HG02938 (cell line): ENCODE results near the gene SEC62.
A peak's percentile ranks its signal among the peaks of the same experiment; 100 is the strongest.
"Not testable (repeated sequence)": the region's sequence is repeated elsewhere in the genome, so short reads cannot be mapped to it uniquely, and the experiment has no call there.

Experiments used
- ATAC-seq: cut with Tn5 transposase; IDR thresholded peaks from one replicate; pipeline ENCODE4 v1.9.1; 2021; ENCODE audit warnings: mild to moderate bottlenecking, moderate library complexity; ENCODE audit not compliant: unreplicated experiment

SEC62 gene

GRCh38 chr3:170012683-170013400, 46.2 kb downstream of the SEC62 start:
- no peak for ATAC-seq

DNA sequence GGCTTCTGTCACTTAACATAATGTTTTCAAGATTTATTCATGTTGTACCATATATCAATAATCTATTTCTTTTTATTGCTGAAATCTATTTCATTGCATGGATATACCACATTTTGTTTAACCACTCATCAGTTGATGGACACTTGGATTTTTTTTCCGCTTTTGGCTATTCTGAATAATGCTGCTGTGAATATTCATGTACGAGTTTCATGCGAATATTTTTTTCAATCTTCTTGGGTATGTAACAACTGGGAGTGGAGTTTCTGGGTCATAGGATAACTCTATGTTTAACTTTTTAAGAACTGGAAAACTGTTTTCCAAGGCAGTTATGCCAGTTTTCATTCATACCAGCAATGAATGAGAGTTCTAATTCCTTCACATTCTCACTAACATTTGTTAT, 49.5 kb downstream of the SEC62 start:
- ATAC-seq, result no peak

GRCh38 chr3:170019306-170019705, 52.7 kb downstream of the SEC62 start:
- ATAC-seq, result not testable (repeated sequence)

GRCh38 chr3:170021083-170021482, 54.5 kb downstream of the SEC62 start:
- no peak for ATAC-seq

DNA sequence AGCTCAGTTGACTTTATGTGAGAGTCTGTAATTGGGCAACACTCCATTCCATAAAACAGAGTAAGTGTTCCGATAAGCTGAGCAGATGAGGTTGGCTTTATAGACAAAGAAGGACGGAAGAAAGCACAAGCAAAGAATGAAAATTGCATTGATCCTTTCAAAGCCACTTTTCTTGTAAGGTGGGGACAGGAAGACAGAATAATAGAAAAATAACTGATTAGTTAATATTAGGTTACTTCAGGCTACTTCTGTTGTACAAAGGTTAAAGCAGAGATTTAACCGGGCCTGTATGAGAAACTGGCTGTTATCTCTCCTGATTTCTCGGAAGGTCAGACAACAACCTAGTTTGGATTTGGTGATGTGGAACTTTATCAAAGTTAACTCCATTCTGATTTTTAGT, 55.7 kb downstream of the SEC62 start:
- no peak for ATAC-seq

- no peak for ATAC-seq
Measured at GRCh38 chr3:170023165-170023564, 56.6 kb downstream of the SEC62 start.

DNA sequence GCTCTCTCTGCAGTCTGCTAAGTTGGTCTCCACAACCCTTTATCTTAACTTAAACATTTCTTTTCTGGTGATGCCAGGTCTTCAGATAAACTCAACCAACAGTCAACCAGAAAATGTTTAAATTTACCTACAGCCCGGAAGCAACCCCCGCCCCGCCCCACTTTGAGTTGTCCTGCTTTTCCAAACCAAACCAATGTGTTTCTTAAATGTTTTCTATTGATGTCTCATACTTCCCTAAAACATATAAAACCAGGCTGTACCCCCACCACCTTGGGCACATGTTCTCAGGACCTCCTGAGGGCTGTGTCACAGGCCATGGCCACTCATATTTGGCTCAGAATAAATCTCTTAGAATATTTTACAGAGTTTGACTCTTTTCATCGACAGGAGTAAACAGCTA, 58.0 kb downstream of the SEC62 start:
- no peak for ATAC-seq

DNA sequence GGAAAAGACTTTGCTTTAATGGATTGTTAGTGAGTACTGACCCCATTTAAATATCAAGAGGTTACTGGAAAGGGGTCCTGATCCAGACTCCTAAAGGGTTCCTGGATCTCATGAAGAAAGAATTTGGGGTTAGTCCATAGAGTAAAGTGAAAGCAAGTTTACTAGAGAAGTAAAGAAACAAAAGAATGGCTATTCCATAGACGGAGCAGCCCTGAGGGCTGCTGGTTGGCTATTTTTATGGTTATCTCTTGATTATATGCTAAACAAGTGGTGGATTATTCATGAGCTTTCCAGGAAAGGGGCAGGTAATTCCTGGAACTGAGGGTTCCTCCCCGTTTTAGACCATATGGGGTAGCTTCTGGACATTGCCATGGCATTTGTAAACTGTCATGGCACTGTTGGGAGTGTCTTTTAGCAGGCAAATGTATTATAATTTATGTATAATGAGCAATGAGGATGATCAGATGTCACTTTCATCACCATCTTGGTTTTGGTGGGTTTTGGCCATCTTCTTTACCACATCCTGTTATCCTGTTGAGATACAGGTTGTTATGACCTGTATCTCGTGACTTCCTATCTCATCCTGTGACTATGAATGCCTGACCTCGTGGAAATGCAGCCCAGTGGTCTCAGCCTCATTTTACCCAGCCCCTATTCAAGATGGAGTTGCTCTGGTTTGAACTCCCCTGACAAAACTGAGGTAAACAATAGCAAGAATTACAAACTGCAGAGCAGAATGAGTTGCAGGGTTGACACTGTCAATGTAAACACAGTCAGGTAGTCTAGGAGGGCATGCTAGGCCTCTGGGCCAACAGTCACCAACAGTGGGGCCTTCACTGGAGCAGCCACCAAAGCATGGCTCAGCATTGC, 60.9 kb downstream of the SEC62 start:
- ATAC-seq, result no peak

DNA sequence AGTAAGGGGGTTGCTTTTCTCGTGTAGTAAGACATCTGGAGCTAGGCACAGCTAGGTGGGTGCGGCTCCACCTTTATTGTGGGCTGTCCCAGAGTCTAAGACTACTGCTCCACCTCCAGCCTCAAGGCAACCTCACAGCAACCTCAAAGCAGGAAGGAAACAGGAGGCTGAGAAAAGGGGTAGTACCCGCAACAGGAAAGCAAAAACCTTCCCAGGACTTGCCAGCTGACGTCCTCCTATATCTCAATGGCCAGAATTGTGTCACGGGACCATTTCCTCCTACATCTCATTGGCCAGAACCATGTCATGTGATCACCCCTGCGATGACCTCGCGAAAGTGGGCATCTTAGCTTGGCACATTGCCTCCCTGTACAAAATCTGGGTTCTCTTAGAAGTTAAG, 66.9 kb downstream of the SEC62 start:
- no peak for ATAC-seq

DNA sequence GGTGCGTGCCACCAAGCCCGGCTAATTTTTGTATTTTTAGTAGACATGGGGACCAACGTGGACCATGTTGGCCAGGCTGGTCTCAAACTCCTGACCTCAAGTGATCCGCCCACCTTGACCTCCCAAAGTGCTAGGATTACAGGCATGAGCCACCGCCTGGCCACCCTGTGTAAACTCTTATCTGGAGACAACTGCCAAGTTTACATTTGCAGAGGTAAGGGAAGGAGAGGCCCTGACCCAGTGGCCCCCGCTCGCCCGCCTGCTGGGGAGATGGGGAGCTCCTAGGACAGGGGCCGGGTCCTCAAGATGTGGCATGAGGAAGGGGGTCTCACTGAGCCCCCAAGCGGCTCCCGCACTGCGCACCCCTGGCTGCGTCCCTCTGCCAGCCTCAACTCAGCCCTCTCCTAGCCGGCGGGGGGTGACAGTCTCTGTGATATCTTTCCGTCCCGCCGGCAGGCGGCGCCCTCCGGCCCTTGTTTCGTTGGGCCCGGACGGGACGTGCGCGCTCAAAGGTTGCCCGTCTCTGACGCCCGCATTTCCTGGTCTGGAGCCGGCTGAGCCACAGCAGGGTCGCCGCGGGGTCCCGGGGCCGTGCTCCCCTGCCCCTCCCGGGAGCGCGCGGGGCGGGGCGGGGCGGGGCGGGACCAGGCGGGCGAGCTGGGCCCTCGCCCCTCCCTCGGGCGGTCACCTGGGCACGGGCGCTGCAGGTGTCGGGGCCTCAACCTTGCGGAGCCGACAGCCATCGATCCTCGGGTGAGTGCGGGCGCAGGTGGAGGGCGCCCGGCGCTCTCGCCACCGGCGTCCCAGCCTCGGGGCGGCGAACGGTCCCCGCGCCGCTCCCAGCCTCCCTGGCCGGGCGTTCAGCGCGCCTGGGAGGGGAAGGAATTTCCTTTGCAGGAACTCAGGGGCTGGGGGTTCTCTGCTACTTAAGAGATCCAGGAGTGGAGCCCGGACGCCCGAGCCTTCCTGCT, 71.1 kb downstream of the SEC62 start, which contains the start of gene GPR160:
Gene GPR160 (plus strand): TSS at position 533 of the 971 bp plus-strand sequence. CDS start 45,978 bp downstream, outside the sequence.
- ATAC-seq, result peak; percentile 82

GRCh38 chr3:170038434-170039110, 72.0 kb downstream of the SEC62 start:
- peak; percentile 23 for ATAC-seq

GRCh38 chr3:170040418-170040817, 73.8 kb downstream of the SEC62 start:
- no peak for ATAC-seq

GRCh38 chr3:170043506-170043905, 76.9 kb downstream of the SEC62 start:
- ATAC-seq, result no peak

DNA sequence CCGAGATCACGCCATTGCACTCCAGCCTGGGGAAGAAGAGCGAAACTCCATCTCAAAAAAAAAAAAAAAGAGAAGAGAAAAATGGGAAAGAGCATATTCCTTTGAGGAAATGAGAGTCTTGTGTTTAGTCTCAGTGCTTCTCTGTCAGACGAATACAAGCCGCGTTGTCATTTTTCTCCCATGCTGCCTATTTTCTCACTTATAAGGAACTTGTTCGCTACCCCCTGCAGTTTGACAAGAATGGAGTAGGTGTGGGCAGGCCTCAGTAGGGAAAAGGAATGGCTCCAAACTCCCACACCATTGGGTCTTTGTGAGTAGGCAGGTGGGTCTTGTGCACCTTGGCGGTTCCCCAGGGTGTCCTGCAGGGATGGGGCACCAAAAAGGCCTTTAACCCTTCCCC, 77.7 kb downstream of the SEC62 start:
- no peak for ATAC-seq

- peak; percentile 85 for ATAC-seq
Measured at GRCh38 chr3:170044795-170045244, 78.2 kb downstream of the SEC62 start.

GRCh38 chr3:170046269-170047132, 79.9 kb downstream of the SEC62 start:
- no peak for ATAC-seq

GRCh38 chr3:170047133-170047404, 80.5 kb downstream of the SEC62 start:
- no peak for ATAC-seq
